Measurements from ENCODE around the gene AXIN2.

The AXIN2 gene

DNA sequence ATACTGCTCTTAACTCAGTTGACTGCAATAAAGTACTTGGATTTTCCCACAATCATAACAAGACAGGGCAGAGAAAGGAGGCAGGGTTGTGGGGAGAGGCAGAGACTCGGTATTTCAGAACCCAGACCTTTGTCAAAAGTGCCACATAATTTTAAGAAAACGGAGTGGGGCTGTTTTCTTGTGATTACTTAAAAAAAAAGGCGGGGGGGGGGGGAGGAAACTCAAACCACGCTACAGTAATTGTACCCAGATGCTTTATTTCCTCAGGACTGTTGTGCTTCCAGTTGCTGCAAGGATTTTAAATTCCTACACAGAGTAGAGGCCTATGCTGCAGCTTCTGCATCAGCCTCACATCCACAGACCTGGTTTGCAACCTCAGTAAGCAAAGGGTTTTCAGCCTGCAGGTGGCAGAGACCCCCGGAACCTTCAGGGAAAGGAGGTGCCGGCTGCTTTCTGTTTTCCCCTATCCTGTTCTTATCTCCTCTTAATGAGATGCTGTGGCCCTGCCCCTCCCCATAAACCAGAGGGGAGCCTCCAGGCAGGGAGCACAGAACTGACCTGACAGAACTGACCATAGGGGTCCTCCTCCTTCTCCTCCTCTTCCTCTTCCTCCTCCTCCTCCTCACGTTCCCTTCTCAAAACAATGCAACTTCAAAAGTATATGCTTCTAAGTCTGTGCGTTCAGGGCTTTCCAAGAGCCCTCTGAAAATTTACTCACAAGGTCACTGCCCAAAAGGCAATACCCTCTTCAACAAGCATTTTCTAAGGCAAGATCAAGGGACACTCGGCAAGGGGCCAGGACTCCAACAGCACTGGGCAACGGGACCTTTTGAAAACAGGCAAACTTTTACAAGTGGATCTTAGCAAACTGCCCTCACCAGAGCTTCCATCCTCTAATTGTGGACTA is 7.5 kb downstream of the AXIN2 start:
- Mint-ChIP-seq H3K9me3 (no peaks in the 10 kb centered on the region), H3K4me3 (no peak overlapping the region), H3K27ac (no peak overlapping the region), H3K4me1 (peaks cover 0 to 5% of the 10 kb centered on the region in 2 donors), H3K27me3 (peaks cover 0 to under 1% of the 10 kb centered on the region in 2 donors), H3K36me3 (peaks cover 0 to 6% of the 10 kb centered on the region in 2 donors)
- ATAC-seq (replicated peaks) = no peak
- no peak for DNase-seq

DNA sequence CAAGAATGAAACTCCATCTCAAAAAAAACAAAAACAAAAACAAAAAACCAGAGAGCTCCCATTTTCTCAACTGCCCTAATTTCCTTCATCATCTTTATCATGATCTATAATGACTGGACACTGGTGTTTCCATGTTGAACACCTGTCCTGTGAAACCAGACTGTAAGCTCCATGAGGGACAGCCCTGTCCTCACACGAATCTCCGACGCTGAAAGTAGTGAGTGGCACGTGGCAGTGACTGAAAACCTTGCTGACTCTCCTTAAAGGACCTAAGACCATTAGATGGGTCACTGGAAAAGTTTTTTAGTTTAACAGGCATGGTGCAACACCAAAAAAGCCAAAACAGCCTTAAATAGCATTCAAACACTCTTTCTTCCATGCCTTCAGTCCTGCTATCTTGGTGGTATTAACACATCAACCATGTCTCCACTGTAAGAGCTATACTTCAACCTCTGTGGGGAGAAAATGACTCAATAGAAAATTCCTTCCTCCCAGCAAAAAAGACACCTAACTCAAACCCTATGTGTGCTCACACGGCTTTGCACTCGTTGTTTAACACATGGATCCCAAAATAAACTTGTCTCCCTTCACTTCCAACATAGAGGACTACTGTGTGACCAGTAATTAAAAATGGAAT is 8.3 kb downstream of the AXIN2 start:
- Mint-ChIP-seq H3K27ac (no peak overlapping the region), H3K36me3 (peaks cover 0 to 6% of the 10 kb centered on the region in 2 donors), H3K27me3 (no peaks in the 10 kb centered on the region), H3K4me3 (no peak overlapping the region), H3K9me3 (no peaks in the 10 kb centered on the region), H3K4me1 (peaks cover 0 to 5% of the 10 kb centered on the region in 2 donors)
- ATAC-seq (replicated peaks) (no peak), DNase-seq (no peak)

DNA sequence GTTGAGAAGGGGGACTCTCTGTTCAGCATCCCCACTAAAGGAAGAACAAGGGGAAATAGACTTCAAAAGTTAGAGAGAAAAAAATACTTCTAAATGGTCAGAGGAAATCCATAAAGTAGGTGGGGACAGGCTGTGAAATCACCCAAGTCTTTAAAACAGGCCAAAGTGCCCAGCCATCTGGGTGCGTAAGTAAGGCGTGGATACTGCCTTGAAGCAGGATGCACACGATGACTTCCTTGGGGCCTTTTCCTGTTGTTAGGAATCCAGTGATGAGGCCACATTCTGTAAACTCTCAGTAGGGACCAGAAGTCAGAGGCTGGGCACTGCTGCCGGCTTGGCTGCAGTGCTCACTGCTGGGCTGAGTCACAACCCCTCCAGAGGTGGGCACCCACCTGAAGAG is 9.2 kb downstream of the AXIN2 start:
- Mint-ChIP-seq H3K4me3 (no peak overlapping the region), H3K9me3 (no peaks in the 10 kb centered on the region), H3K27me3 (peaks cover 0 to 4% of the 10 kb centered on the region in 2 donors), H3K4me1 (peaks cover 0 to 10% of the 10 kb centered on the region in 2 donors), H3K27ac (no peak overlapping the region), H3K36me3 (peaks cover 0 to 8% of the 10 kb centered on the region in 2 donors)
- DNase-seq (no peak), ATAC-seq (replicated peaks) (no peak)

GRCh38 chr17:65551267-65552040 is 10.0 kb downstream of the AXIN2 start:
- no peaks in the 10 kb centered on the region for H3K9me3 Mint-ChIP-seq
- no peak overlapping the region for H3K27ac Mint-ChIP-seq
- peaks cover 0 to 10% of the 10 kb centered on the region in 2 donors for H3K4me1 Mint-ChIP-seq
- no peak overlapping the region for H3K4me3 Mint-ChIP-seq
- peaks cover 0 to 4% of the 10 kb centered on the region in 2 donors for H3K27me3 Mint-ChIP-seq
- H3K36me3 Mint-ChIP-seq = peaks cover 0 to 8% of the 10 kb centered on the region in 2 donors
- no peak for DNase-seq
- ATAC-seq (replicated peaks) = no peak

GRCh38 chr17:65550758-65551157 is 10.7 kb downstream of the AXIN2 start:
- Mint-ChIP-seq H3K36me3 (peaks cover 0 to 8% of the 10 kb centered on the region in 2 donors), H3K9me3 (no peaks in the 10 kb centered on the region), H3K27ac (no peak overlapping the region), H3K4me1 (peaks cover 0 to 10% of the 10 kb centered on the region in 2 donors), H3K4me3 (no peak overlapping the region), H3K27me3 (peaks cover 0 to 4% of the 10 kb centered on the region in 2 donors)
- DNase-seq (no peak), ATAC-seq (replicated peaks) (no peak)

GRCh38 chr17:65550075-65550662 is 11.3 kb downstream of the AXIN2 start:
- Mint-ChIP-seq H3K4me1 (peaks cover 0 to 10% of the 10 kb centered on the region in 2 donors), H3K36me3 (peaks cover 0 to 8% of the 10 kb centered on the region in 2 donors), H3K27me3 (peaks cover 0 to 4% of the 10 kb centered on the region in 2 donors), H3K27ac (no peak overlapping the region), H3K4me3 (no peak overlapping the region), H3K9me3 (no peaks in the 10 kb centered on the region)
- DNase-seq (no peak), ATAC-seq (replicated peaks) (no peak)

GRCh38 chr17:65548269-65548969 is 13.0 kb downstream of the AXIN2 start:
- H3K9me3 Mint-ChIP-seq = no peaks in the 10 kb centered on the region
- peaks cover 0 to 4% of the 10 kb centered on the region in 2 donors for H3K27me3 Mint-ChIP-seq

DNA sequence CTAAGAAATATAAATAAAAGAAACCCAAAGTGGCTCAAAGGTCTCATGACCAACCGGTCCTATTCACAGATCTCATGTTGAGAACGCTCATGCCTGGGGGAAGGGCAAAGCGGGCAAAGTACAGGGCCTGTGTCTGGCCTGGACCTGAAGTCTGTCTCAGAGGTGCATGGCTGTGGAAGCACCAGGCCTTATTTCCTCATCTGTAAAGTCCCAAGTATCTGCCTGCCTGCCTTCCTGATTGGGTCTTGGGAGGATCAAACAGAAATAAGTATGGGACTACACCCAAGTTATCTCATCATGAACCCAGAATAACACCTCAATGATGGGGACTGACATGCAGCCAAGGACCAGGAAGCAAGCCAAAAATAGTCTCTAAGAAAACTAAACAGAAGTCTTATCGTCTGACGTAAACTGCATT is 14.2 kb downstream of the AXIN2 start:
- no peak for ATAC-seq (replicated peaks)
- Mint-ChIP-seq H3K27ac (no peak overlapping the region), H3K4me3 (no peak overlapping the region), H3K9me3 (no peaks in the 10 kb centered on the region), H3K36me3 (peaks cover 0 to 8% of the 10 kb centered on the region in 2 donors), H3K27me3 (peaks cover 0 to 4% of the 10 kb centered on the region in 2 donors), H3K4me1 (peaks cover 0 to 5% of the 10 kb centered on the region in 2 donors)
- no peak for DNase-seq

More at GRCh38 chr17:65548269-65548969, 13.0 kb downstream of the AXIN2 start:
- Mint-ChIP-seq H3K27ac (no peak overlapping the region), H3K4me3 (no peak overlapping the region), H3K36me3 (peaks cover 0 to 8% of the 10 kb centered on the region in 2 donors), H3K4me1 (peaks cover 0 to 5% of the 10 kb centered on the region in 2 donors)
- no peak for ATAC-seq (replicated peaks)
- no peak for DNase-seq

- Mint-ChIP-seq H3K9me3 (no peaks in the 10 kb centered on the region), H3K4me3 (no peak overlapping the region), H3K27ac (no peak overlapping the region), H3K27me3 (peaks cover 0 to 4% of the 10 kb centered on the region in 2 donors), H3K4me1 (peaks cover 0 to 5% of the 10 kb centered on the region in 2 donors), H3K36me3 (peaks cover 0 to 8% of the 10 kb centered on the region in 2 donors)
- ATAC-seq (replicated peaks) (no peak), DNase-seq (no peak)
Measured at GRCh38 chr17:65546579-65546978, 14.9 kb downstream of the AXIN2 start.

GRCh38 chr17:65545705-65546523 is 15.5 kb downstream of the AXIN2 start:
- Mint-ChIP-seq H3K4me1 (peaks cover 0 to 5% of the 10 kb centered on the region in 2 donors), H3K36me3 (peaks cover 0 to 5% of the 10 kb centered on the region in 2 donors), H3K27me3 (peaks cover 0 to 4% of the 10 kb centered on the region in 2 donors), H3K4me3 (no peak overlapping the region), H3K27ac (no peak overlapping the region), H3K9me3 (no peaks in the 10 kb centered on the region)
- ATAC-seq (replicated peaks) = no peak
- no peak for DNase-seq

DNA sequence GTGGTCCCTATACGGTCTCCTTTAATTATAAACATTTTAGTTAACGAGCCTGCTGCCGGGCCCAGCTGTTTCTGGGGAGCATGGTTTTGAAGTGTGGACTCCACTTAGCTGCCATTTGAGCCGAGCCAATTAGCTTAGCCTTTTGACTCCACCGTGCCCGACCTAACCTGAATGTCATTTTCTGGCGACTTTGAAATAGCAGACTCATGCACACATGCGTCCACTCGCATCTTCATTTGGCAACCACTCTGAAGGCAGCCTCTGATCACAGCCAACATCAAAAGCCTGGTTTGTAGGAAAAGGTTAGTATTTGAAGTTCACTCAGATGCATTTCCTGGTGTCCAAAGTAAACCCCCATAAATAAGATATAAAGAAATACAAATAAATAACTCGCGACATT is 16.8 kb downstream of the AXIN2 start:
- no peak for DNase-seq
- no peak overlapping the region for H3K4me3 Mint-ChIP-seq
- ATAC-seq (replicated peaks) = no peak
- no peak overlapping the region for H3K27ac Mint-ChIP-seq
- H3K4me1 Mint-ChIP-seq = peaks cover 0 to 5% of the 10 kb centered on the region in 2 donors
- no peaks in the 10 kb centered on the region for H3K9me3 Mint-ChIP-seq
- H3K27me3 Mint-ChIP-seq = peaks cover 0 to 4% of the 10 kb centered on the region in 2 donors
- H3K36me3 Mint-ChIP-seq = peaks cover 0 to 5% of the 10 kb centered on the region in 2 donors

GRCh38 chr17:65542610-65543009 is 18.8 kb downstream of the AXIN2 start:
- Mint-ChIP-seq H3K27ac (no peak overlapping the region), H3K4me1 (peaks cover 0 to 4% of the 10 kb centered on the region in 2 donors), H3K9me3 (no peaks in the 10 kb centered on the region), H3K36me3 (peaks cover 0 to 4% of the 10 kb centered on the region in 2 donors), H3K4me3 (no peak overlapping the region), H3K27me3 (peaks cover 0 to 2% of the 10 kb centered on the region in 2 donors)
- ATAC-seq (replicated peaks) (no peak), DNase-seq (no peak)

GRCh38 chr17:65542067-65542466 is 19.4 kb downstream of the AXIN2 start:
- Mint-ChIP-seq H3K27me3 (no peaks in the 10 kb centered on the region), H3K4me1 (no peaks in the 10 kb centered on the region), H3K27ac (no peak overlapping the region), H3K36me3 (peaks cover 0 to 3% of the 10 kb centered on the region in 2 donors), H3K4me3 (no peak overlapping the region), H3K9me3 (no peaks in the 10 kb centered on the region)
- no peak for DNase-seq
- no peak for ATAC-seq (replicated peaks)

Measured in stimulated activated naive B cell treated with anti-CD40 and anti-IgM and Interleukin-4, amounts not matched to agents 10 μg/mL and 1 μg/mL and 100 μg/mL, for 72 hours (primary cell).